HFFc6 (cell line): ENCODE results near the gene PLA2G12A. TPM values are rescaled to one million over a fixed set of nuclear protein-coding genes. Genes with fewer than 3 reads are reported as not detected.

Experiments
- DNase-seq: peaks from one replicate; pipeline ENCODE4 v3.0.0-alpha.2; 2018
- H3K27ac Mint-ChIP-seq: 2 replicates; pipeline ENCODE4 v1.8.0; 2020; ENCODE audit warnings: mild to moderate bottlenecking, mixed read lengths
- H3K27me3 Mint-ChIP-seq: 2 replicates; pipeline ENCODE4 v1.8.0; 2021; ENCODE audit warnings: mild to moderate bottlenecking, moderate library complexity, mixed read lengths; ENCODE audit not compliant: insufficient read depth
- H3K36me3 Mint-ChIP-seq: 2 replicates; pipeline ENCODE4 v1.8.0; 2021; ENCODE audit warnings: low read depth, mixed read lengths
- H3K4me1 Mint-ChIP-seq: 2 replicates; pipeline ENCODE4 v1.8.0; 2020; ENCODE audit warnings: low read depth, mixed read lengths
- H3K4me3 Mint-ChIP-seq: 2 replicates; pipeline ENCODE4 v1.8.0; 2020; ENCODE audit warnings: mild to moderate bottlenecking, moderate library complexity, mixed read lengths
- H3K9me3 Mint-ChIP-seq: 2 replicates; pipeline ENCODE4 v1.8.0; 2020; ENCODE audit warnings: mild to moderate bottlenecking, mixed read lengths
- CTCF ChIP-seq: fragments of 200-600 bp; sonication (generic); IDR thresholded peaks from 2 replicates; pipeline ENCODE4 v1.5.0; 2021; ENCODE audit warnings: antibody characterized with exemption, mild to moderate bottlenecking
- total RNA-seq, 6 experiments: library from RNA; stranded (reverse); fragmentation: NEBNext Ultra II Directional; extraction: Animal tissue kit (Norgen Biotek cat#: 25700); gene quantifications; 2 replicates in 1 of 6; 3 replicates in 5 of 6; pipeline ENCODE4 v1.2.3, GENCODE V29; 2021

The PLA2G12A gene
- total RNA-seq, 6 experiments from 2014 or later = 33.1 to 40.7 (median 38.1) TPM

DNA sequence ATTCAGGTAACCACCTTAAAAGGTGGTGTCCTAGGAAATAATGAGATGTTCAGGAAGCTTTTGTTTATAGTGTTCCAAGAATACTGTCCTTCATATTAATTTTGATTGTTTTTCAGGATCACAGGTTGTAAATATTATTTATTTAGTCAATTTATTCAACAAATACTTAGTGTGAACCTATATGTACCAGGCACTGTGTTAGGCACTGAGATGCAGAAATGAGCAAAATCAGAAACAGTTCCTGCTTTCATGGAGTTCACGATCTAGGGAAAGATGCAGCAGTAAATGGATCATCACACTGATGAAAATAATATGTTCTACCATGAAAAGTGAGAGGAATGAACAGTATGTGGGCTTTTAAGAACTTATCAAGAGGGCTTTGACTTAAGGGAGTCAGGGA is 18.2 kb upstream of the PLA2G12A start:
- TF ChIP-seq CTCF = no peak
- Mint-ChIP-seq H3K27ac (no peak overlapping the region), H3K36me3 (no peaks in the 10 kb centered on the region), H3K9me3 (no peaks in the 10 kb centered on the region), H3K27me3 (peaks cover 9% of the 10 kb centered on the region), H3K4me1 (no peaks in the 10 kb centered on the region), H3K4me3 (no peak overlapping the region)
- no peak for DNase-seq

DNA sequence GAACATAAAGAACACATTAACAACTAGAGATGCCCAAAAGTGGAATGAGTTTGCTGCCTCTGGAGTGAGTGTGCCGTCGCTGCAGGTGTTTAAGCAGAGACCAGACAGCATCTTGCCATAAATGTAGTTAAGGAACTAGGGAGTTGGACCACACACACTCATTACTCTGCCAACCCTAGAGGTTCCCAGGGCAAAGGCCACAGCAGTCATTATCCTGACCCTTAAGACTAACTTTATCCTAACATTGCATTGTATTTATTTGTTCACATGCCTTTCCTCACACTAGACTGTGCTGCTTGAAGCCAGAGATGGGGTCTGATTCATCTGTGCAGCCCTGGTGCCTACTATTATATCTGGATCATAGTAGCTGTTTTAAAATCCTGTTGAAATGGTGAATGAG is 16.9 kb upstream of the PLA2G12A start:
- H3K36me3 Mint-ChIP-seq = no peaks in the 10 kb centered on the region
- no peak for DNase-seq
- H3K9me3 Mint-ChIP-seq = no peaks in the 10 kb centered on the region
- H3K27me3 Mint-ChIP-seq = peaks cover 14% of the 10 kb centered on the region
- H3K4me3 Mint-ChIP-seq = no peak overlapping the region
- no peaks in the 10 kb centered on the region for H3K4me1 Mint-ChIP-seq
- no peak overlapping the region for H3K27ac Mint-ChIP-seq
- no peak for TF ChIP-seq CTCF

GRCh38 chr4:109745830-109746229 is 16.0 kb upstream of the PLA2G12A start:
- no peak for DNase-seq
- Mint-ChIP-seq H3K4me1 (no peaks in the 10 kb centered on the region), H3K9me3 (no peaks in the 10 kb centered on the region), H3K27me3 (peaks cover 14% of the 10 kb centered on the region), H3K4me3 (no peak overlapping the region), H3K36me3 (no peaks in the 10 kb centered on the region), H3K27ac (no peak overlapping the region)
- no peak for TF ChIP-seq CTCF

- H3K4me3 Mint-ChIP-seq = no peak overlapping the region
- no peak for TF ChIP-seq CTCF
- no peaks in the 10 kb centered on the region for H3K9me3 Mint-ChIP-seq
- H3K36me3 Mint-ChIP-seq = no peaks in the 10 kb centered on the region
- DNase-seq = peak; percentile 22
- H3K27ac Mint-ChIP-seq = no peak overlapping the region
- peaks cover 23% of the 10 kb centered on the region for H3K4me1 Mint-ChIP-seq
- peaks cover 7% of the 10 kb centered on the region for H3K27me3 Mint-ChIP-seq
Measured at GRCh38 chr4:109739547-109739946, 9.7 kb upstream of the PLA2G12A start.

GRCh38 chr4:109738104-109738872 is 8.4 kb upstream of the PLA2G12A start:
- Mint-ChIP-seq H3K4me3 (no peak overlapping the region), H3K4me1 (peaks cover 23% of the 10 kb centered on the region), H3K27ac (no peak overlapping the region), H3K27me3 (peaks cover 7% of the 10 kb centered on the region), H3K36me3 (no peaks in the 10 kb centered on the region), H3K9me3 (no peaks in the 10 kb centered on the region)
- TF ChIP-seq CTCF = no peak
- no peak for DNase-seq
